DMS53 (cell line): ENCODE results near the gene GPRC5D.

Experiments used
- DNase-seq: peaks from one replicate; lab custom pipeline; 2025; lab: John Stamatoyannopoulos, UW

Gene GPRC5D

DNA sequence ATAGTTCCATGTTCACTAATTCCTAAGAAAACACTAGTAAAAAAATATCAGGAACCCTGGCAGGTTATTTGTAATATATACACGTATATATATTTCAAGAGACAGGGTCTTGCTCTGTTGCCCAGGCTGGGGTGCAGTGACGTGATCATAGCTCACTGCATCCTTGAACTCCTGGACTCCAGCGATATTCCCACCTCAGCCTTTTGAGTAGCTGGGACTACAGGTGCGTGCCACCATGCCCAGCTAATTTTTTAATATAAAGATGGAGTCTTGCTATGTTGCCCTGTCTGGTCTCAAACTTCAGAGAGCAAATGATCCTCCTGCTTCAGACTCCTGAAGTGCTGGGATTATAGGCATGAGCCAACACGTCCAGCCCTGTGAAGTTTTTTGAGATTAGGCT is 44.4 kb downstream of the GPRC5D start:
- DNase-seq = no peak

DNA sequence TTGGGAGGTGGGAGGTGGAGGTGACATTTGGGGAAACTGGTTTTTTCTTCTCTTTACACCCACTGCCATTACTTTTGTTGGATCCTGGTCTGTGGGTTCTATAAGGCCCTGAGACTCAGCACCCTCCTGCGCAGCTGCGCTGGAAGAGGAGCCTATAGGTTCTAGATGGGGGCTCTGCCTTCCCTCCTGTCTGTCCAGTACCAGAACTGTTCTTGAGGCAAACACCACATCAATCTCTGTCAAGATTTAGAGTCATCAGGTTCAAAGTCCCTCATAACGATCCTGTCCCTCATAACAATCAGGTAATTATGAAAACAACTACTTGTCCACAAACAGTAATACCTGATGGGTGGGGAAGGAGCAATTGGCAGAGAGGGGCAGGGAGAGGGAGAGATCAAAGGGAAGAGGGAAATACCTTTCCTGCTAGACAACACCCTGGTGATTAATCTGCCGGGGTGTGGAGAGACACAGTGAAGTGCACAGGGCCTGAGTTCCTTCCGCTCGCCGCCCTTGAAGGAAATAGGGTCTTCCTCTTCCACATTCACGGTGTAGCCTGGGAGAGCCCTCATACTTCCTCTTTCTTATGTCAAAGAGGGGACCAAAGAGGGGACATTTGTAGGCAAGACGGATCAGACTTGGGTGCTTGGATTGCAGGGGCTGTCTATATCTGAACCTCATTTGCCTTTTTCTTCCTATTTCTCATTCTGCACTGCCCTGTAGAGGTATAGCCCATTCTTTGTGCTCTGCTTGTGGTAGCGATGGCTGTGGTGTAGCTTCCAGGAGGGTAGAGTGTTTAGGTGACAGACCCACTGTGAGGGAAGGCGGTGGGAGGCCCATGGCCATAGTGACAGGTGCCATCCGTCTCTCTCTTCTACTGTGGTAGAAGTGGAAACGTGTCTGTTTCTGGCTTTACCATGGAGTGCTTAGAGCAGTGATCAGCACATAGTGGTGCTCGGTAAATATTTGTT is 48.0 kb downstream of the GPRC5D start:
- DNase-seq = no peak

DNA sequence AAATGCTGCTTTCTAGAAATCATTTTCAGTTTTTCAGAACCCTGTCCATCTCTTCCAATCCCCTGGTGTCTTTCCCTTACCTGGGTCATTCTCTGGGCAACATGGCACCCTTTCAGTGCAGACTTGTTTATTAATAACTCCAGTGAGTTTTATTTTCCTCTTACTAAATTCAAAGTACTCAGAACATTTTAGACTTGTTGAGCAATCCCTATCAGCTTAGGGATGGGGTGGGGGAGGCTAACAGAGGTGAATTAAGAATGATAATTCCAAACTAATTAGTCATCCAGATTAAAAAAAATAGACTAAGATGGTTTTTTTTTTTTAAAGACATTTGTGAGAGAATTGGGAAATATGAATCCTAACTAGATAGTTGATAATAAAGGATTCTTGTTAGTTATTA is 49.9 kb downstream of the GPRC5D start:
- DNase-seq = no peak

DNA sequence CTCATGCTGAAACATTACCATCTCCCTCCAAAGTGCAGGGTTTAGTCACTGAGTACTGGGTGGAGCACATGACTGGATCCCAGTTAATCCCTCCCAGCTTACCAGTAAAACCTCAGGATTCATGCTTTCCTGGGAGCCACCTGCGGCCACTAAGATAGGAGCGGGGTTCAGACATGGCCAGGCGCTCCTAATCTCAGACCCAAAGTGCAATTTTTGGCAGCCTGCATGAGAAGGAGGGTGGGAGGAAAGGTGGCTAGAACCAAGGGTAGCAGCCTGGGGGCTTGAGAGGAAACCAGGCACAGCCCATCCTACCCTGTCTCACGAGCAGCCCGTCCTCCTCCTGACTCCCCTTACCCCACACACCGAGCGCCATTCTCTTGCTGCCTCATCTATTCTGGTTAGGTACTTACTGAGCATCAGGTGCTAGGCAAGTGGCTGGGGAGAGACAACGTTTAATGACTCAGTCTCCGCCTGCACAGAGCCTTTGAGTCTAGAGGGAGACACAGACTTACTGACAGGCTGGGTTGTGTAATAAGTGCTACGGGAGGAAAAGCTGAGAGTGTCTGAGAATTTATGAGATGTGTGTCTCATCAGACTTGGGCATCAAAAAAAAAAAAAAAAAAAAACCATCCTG is 50.7 kb downstream of the GPRC5D start:
- DNase-seq = no peak

DNA sequence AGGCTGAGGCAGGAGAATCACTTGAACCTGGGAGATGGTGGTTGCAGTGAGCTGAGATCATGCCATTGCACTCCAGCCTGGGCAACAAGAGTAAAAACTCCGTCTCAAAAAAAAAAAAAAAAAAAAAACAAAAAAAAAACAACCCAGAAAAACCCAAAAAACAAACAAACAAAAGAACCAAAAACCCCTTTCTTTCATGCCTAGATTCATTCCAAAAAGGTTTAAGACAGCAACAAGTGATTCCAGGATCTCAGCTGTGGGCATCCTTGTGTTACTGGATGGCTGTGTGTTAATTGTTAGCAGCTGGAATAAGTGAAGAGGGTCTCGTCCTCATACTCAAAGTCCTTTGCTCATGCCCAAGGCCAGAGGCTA is 51.2 kb downstream of the GPRC5D start:
- DNase-seq = no peak

DNA sequence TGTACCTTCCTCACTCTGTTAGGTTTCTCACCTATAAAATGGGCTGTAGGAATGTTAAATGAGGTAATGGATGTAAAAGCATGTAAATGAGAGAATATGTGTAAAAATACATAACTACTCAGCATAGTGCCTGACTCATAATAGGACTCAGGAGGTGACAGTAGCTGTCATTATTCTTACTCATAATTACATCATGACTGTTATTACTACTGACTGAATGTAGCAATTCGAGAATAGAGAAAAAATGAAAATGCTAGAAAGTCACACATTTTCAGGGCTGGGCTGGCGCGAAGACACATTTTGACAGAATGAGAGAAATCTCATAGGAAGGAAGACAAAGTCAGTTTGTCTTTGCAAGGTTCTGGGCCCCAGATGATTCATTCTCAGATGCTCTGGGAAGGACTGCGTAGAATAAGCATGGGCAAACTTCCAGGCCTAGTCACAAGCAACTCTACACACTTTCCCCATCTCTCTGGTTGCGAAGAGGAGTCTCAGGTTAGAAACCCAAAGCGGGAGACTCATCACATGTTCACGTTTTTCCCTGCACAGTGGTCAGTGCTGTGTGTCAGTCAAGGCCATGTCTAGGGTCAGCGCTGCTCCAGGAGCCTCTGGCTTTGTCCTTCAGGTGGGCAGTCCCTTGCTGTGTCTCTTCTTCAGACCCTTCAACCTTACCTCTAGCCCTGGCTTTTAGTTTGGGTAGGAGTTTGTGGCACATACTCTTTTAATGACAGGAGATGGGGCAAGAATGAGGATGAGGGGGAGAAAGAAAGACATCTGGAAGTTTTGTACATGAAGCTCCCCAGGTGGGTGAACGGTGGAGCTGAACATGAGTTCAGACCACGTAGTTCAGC is 52.2 kb downstream of the GPRC5D start:
- no peak for DNase-seq

DNA sequence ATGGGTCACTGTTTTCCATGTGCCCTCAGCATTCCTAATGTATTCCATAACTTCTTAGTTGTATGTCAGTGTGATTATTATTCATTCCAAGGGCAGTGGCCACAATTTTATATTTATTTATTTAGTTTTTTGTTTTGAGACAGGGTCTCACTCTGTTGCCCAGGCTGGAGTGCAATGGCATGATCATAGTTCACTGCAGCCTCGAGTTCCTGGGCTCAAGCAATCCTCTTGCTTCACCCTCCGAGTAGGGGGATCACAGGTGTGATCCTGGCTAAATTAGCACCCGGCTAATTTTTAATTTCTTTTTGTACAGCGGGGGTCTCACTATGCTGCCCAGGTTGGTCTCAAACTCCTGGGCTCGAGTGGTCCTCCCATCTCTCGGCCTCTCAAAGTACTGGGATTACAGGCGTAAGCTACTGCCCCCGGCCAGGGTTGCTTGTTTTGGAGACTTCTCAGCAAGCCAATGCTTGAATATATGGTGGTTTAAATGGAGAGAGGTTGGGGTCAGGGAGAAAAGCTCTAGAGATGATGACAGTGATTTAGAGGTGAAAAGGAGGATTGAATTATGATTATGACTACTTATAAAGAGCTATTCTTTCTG is 53.0 kb downstream of the GPRC5D start:
- DNase-seq = no peak

DNA sequence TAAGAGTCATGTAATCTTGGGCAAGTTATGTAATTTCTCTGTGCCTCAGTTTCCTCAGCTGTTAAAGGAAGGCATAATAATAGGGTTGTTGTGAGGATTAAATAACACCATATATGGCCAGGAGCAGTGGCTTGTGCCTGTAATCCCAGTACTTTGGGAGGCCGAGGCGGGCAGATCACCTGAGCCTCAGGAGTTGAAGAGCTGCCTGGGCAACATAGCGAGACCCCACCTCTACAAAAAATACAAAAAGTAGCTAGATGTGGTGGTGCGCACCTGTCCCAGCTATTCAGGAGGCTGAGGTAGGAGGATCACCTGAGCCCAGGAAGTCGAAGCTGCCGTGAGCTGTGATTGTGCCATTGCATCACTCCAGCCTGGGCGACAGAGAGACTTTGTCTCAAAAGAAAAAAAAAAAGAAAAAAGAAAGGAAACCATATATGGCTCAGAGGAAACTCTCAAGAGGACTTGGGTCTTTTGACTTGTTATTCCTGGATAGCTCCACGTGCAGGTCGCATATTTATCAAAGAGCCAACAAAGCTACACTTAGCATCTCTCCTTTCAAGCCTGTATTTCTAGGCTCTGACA is 53.7 kb downstream of the GPRC5D start:
- no peak for DNase-seq

DNA sequence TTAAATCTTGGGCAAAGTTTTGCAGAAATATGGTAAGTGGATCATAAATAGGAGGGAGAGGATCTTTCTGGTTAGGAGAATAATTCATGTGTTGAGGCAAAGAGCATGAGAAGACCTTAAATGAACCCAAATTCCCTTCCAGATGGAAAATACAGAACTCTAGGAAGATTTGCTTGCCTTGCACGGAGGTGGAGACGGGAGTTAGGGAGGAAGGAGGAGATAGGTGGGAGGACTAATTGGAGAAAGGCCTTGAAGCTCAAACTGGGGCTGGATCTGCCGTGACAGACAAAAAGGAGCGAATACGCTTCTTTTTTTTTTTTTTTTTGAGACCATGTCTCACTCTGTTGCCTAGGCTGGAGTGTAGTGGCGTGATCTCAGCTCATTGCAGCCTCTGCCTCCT is 54.7 kb downstream of the GPRC5D start:
- no peak for DNase-seq

DNA sequence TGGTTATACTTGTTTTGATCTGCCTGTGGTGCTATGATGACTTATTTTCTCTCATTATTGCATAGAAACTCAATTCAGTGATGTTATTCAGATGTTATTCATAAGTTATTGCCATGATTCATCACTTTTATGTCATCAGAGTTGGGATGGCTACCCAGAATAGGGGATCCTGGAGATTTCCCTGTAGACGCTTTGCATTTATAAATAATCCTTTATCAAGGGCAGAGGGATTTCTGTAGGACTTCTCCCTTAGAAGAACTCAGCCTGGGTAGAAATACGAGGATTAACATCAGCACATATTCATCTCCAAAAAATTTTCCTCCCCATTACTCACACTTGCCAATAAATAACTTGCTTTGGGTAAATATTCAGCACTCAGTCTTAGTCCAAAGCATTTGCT is 55.7 kb downstream of the GPRC5D start:
- DNase-seq = no peak

DNA sequence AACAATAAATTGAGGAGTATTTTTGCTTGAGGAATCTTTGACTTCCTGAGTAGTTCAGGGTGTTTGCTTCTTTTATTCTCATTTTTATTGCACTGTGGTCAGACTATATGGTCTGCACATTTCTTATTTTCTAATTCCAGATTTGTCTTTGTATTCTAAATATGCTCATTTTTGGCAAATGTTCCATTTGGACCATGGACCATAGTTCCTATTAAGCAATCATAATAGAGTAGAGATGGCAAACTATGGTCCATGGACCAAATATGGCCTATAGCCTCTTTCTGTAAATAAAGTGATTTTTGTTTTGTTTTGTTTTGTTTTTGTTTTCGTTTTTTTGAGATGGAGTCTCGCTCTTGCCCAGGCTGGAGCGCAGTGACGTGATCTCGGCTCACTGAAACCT is 58.5 kb downstream of the GPRC5D start:
- DNase-seq = no peak

DNA sequence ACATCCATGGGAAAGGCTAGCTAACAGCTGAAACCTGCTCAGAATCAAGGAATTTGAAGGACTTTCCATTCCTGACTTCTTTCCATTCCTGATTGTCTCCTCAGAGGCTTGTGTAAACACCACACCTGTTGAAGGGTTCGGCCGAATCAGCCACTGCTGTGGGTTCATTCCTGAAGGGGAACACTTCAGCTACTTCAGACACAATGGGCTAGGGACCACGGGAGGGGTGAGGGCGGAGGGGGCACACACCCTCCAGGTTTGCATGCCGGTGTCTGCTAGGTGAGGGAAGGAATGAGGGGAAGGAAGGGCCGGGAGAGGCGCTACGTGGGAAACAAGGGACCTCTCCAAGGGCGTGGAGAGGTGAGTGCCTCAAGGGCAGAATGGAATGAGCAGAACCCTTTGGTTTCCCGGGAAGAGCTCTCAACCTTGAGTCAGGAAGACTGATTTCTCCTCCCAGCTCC is 59.3 kb downstream of the GPRC5D start:
- peak; percentile 50 for DNase-seq

DNA sequence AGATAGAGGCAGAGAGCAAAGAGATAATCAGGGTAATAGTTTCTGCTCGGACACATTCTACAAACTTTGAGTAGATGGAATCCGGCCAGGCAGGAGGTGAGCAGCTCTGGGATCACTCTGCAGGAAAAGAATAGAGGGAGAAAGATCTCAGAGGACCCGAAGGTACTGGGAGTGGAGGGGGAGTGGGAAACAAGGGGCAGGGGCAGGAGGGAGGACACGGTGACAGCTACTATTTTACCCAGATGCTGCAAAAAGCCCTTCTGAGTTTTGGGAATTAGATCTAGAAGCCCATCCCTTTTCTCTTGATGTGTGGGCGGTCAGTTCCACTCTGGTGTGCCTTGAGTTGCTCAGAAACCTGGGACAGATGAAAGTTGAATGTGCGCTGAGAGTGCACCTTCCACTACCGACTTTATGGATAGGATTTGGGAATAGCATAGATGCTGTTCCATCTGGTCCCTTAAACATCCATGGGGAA is 60.1 kb downstream of the GPRC5D start:
- DNase-seq = peak; percentile 51

DNA sequence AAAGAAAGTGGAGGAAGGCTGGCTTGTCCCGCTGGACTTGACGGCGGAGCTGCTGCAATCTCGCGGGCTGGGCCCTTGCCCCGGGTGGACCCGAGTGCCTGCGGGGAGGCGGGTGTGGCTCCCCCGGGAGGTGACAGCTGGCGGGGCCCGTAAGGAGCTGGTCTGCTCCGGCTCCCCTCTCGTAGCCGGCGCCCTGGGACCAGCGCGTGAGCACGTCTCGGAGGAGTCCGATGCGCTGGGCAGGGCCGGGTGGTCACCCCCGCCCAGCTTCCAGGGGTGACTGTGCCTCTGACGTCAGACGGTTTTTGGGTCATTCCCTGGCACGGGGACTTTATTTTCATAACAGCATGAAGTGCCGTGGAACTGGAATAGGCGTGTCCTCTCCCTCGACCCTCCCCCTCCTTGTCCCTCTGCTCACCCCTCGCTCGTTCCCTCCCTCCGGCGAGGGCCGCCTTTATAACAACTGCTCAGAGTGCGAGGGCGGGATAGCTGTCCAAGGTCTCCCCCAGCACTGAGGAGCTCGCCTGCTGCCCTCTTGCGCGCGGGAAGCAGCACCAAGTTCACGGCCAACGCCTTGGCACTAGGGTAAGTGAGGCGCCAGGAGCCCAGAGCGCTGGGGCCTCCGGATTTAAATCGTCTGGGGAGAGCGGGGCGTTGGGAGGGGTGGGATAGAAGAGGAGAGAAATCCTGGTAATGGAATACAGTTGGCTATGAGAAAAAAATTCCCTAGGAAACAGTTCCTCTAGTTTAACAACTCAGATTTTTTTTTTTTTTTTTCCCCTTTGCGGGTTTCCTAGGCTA is 60.7 kb downstream of the GPRC5D start, which contains the start of gene GPRC5A:
Gene GPRC5A, plus strand, starts transcription at position 483 of the 801 bp plus-strand sequence. CDS start 16,688 bp downstream, outside the sequence.
- DNase-seq = peak; percentile 87
